ENCODE data around the gene MPRIP.
"Not testable (repeated sequence)": the region's sequence is repeated elsewhere in the genome, so short reads cannot be mapped to it uniquely, and the experiment has no call there.

GRCh38 chr17:16996726-16997125, 45.5 kb upstream of the MPRIP start:
- TF ChIP-seq CTCF, POLR2A (IDR thresholded peaks at IDR 0.05): not testable (repeated sequence)
